ENCODE data around the gene KLRG1. TPM values are rescaled to one million over a fixed set of nuclear protein-coding genes. Genes with fewer than 3 reads are reported as not detected.

Gene KLRG1
- total and polyA plus RNA-seq, 2 of the 4 experiments (the other 2 are of a cell fraction): 0.36 to 0.54 TPM

DNA sequence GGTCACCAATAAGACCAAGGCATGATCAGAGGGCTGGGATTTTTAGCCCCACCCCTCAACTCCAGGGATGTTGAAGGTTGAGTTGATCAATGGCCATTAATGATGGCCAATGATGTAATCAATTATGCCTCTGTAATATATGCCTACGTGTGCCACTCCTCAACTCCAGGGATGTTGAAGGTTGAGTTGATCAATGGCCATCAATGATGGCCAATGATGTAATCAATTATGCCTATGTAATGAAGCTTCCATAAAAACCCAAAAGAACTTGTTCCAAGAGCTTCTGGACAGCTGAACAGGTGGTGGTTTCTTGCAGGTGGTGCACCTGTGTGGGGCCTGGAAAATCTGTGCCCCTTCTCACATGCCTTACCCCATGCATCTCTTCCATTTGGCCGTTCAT is 33.2 kb downstream of the KLRG1 start:
- ChIA-PET POLR2A (ENCODE audit: unreplicated experiment) (no interaction called here), CTCF (interaction anchor here (0.6 kb wide), 1 partner anchor 17 kb away, joined by 3 read pairs; no protein-coding TSS in a partner anchor)
- Histone ChIP-seq H3K14ac (replicated peaks; ENCODE audit: low read depth, low read length) (no peak overlapping the region), H3K4me3 (ENCODE audit: insufficient read depth, low read depth, low read length) (no peak overlapping the region), H3K4me2 (ENCODE audit: low read depth, low read length) (no peak overlapping the region), H4K91ac (ENCODE audit: insufficient read depth, low read depth, low read length) (no peak overlapping the region), H4K20me1 (ENCODE audit: insufficient read depth, low read length) (no peaks in the 10 kb centered on the region), H3K18ac (ENCODE audit: low read depth, low read length) (no peak overlapping the region), H2BK5ac (ENCODE audit: low read depth, low read length, poor library complexity, severe bottlenecking) (no peak overlapping the region), H2AK5ac (ENCODE audit: low read depth, low read length) (no peak overlapping the region), H3K9me3 (ENCODE audit: control insufficient read depth, insufficient read depth, low read length) (no peaks in the 10 kb centered on the region), H3K79me1 (ENCODE audit: low read depth in 1 of 2, low read length in 2 of 2) (no peaks in the 10 kb centered on the region), H2BK15ac (ENCODE audit: low read depth, low read length) (no peak overlapping the region), H3K9me1 (ENCODE audit: insufficient read depth, low read length) (no peaks in the 10 kb centered on the region), H3K27ac (ENCODE audit: insufficient read depth, low read length) (no peak overlapping the region), H2BK120ac (ENCODE audit: low read depth, low read length) (no peak overlapping the region), H3K36me3 (ENCODE audit: control insufficient read depth, insufficient read depth, low read length) (no peaks in the 10 kb centered on the region), H3K4ac (ENCODE audit: low read depth, low read length) (no peak overlapping the region), H2AK9ac (replicated peaks; ENCODE audit: low read depth, low read length, poor library complexity) (no peak overlapping the region), H3K4me1 (ENCODE audit: control insufficient read depth, insufficient read depth, low read length) (no peaks in the 10 kb centered on the region), H2AFZ (replicated peaks; ENCODE audit: low read length, poor library complexity) (no peak overlapping the region), H2BK20ac (ENCODE audit: low read depth, low read length) (no peak overlapping the region), H3K56ac (ENCODE audit: extremely low read depth, insufficient read depth, low read length) (no peak overlapping the region), H3K27me3 (ENCODE audit: control insufficient read depth, insufficient read depth, low read length) (no peaks in the 10 kb centered on the region), H3K9ac (ENCODE audit: low read depth, low read length) (no peak overlapping the region), H4K5ac (ENCODE audit: low read depth, low read length) (no peak overlapping the region), H4K8ac (ENCODE audit: low read depth in 2 of 2, low read length in 2 of 2) (no peak overlapping the region), H3K23ac (ENCODE audit: low read depth, low read length) (no peak overlapping the region)
- BruUV-seq (replicated peaks): no TSS peak
- no peak for TF ChIP-seq RAD21 (IDR thresholded peaks at IDR 0.05; ENCODE audit: low read length)
- no peak for TF ChIP-seq NFE2L2 (IDR thresholded peaks at IDR 0.05; ENCODE audit: low read depth, low read length)
- no peak for TF ChIP-seq MAFK (IDR thresholded peaks at IDR 0.05; ENCODE audit: low read depth, low read length)
- TF ChIP-seq BHLHE40 (IDR thresholded peaks at IDR 0.05; ENCODE audit: low read depth, low read length): no peak
- TF ChIP-seq MAZ (IDR thresholded peaks at IDR 0.05; ENCODE audit: borderline replicate concordance, low read depth, low read length): no peak
- TF ChIP-seq CHD1 (IDR thresholded peaks at IDR 0.05; ENCODE audit: low read depth, low read length): no peak
- TF ChIP-seq, protein P1, sequence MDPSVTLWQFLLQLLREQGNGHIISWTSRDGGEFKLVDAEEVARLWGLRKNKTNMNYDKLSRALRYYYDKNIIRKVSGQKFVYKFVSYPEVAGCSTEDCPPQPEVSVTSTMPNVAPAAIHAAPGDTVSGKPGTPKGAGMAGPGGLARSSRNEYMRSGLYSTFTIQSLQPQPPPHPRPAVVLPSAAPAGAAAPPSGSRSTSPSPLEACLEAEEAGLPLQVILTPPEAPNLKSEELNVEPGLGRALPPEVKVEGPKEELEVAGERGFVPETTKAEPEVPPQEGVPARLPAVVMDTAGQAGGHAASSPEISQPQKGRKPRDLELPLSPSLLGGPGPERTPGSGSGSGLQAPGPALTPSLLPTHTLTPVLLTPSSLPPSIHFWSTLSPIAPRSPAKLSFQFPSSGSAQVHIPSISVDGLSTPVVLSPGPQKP (IDR thresholded peaks at IDR 0.05; ENCODE audit: borderline replicate concordance, low read depth, low read length): no peak
- no peak for TF ChIP-seq FOS (IDR thresholded peaks at IDR 0.05; ENCODE audit: low read depth, low read length)
- TF ChIP-seq USF2 (IDR thresholded peaks at IDR 0.05; ENCODE audit: low read depth, low read length): no peak
- no peak for TF ChIP-seq RCOR1 (IDR thresholded peaks at IDR 0.05; ENCODE audit: insufficient replicate concordance, low read length)
- TF ChIP-seq, protein P2, sequence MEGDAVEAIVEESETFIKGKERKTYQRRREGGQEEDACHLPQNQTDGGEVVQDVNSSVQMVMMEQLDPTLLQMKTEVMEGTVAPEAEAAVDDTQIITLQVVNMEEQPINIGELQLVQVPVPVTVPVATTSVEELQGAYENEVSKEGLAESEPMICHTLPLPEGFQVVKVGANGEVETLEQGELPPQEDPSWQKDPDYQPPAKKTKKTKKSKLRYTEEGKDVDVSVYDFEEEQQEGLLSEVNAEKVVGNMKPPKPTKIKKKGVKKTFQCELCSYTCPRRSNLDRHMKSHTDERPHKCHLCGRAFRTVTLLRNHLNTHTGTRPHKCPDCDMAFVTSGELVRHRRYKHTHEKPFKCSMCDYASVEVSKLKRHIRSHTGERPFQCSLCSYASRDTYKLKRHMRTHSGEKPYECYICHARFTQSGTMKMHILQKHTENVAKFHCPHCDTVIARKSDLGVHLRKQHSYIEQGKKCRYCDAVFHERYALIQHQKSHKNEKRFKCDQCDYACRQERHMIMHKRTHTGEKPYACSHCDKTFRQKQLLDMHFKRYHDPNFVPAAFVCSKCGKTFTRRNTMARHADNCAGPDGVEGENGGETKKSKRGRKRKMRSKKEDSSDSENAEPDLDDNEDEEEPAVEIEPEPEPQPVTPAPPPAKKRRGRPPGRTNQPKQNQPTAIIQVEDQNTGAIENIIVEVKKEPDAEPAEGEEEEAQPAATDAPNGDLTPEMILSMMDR (conservative IDR thresholded peaks at IDR 0.05; ENCODE audit: low read depth, low read length): no peak
- TF ChIP-seq SMC3 (IDR thresholded peaks at IDR 0.05; ENCODE audit: low read depth, low read length): no peak
- TF ChIP-seq POLR2A (IDR thresholded peaks at IDR 0.05; ENCODE audit: low read depth, low read length): no peak
- ATAC-seq (ENCODE audit: low read depth) (no peak), DNase-seq (no peak)
- in situ Hi-C loops (cut with MboI; ENCODE audit: low sequenced_read_pairs) (no loop called here), dilution Hi-C loops (cut with HindIII; ENCODE audit: low sequenced_read_pairs, unreplicated experiment) (no loop called here), intact Hi-C loops (cut with micrococcal nuclease) (no loop called here)
- no CpG with 5 or more reads among the region's 2 CpGs for WGBS, 2 experiments (ENCODE audit: extremely low coverage in 2 of 2, insufficient read length in 1 of 2)

Measured in IMR-90 (cell line).